MCF 10A (cell line): ENCODE data around the gene OR2M5. TPM values are rescaled to one million over a fixed set of nuclear protein-coding genes. Genes with fewer than 3 reads are reported as not detected.

Experiments
- BruUV-seq: library from RNA; stranded (reverse); fragments of 400-500 nt; replicated peaks from 2 replicates; lab custom pipeline; 2021; lab: Mats Ljungman, UMichigan
- CTCF ChIA-PET: fragments of 300-600 bp; sonication (Branson Sonifier 250); formaldehyde crosslinking; extraction: SDS; loops from one replicate; lab custom pipeline; 2021; ENCODE audit warnings: antibody characterized with exemption, inconsistent platforms; lab: Yijun Ruan, JAX
- POLR2A ChIA-PET: fragments of 300-600, 350-650 bp; sonication (Branson Sonifier 250); formaldehyde crosslinking; extraction: SDS; loops from one replicate; lab custom pipeline; 2020; ENCODE audit warnings: antibody characterized with exemption, inconsistent platforms; lab: Yijun Ruan, JAX
- DNase-seq: peaks from one replicate; pipeline ENCODE4 v3.0.0-alpha.2; 2018; ENCODE audit not compliant: unreplicated experiment
- H3K27ac Mint-ChIP-seq: one replicate; pipeline ENCODE4 v1.8.0; 2022; ENCODE audit warnings: mild to moderate bottlenecking, low read depth, mixed read lengths; ENCODE audit not compliant: unreplicated experiment
- H3K27me3 Mint-ChIP-seq: one replicate; pipeline ENCODE4 v1.8.0; 2022; ENCODE audit warnings: mixed read lengths; ENCODE audit not compliant: insufficient read depth, unreplicated experiment
- H3K36me3 Mint-ChIP-seq: one replicate; pipeline ENCODE4 v1.8.0; 2022; ENCODE audit warnings: mild to moderate bottlenecking, moderate library complexity, mixed read lengths; ENCODE audit not compliant: insufficient read depth, unreplicated experiment
- H3K4me1 Mint-ChIP-seq: one replicate; pipeline ENCODE4 v1.8.0; 2022; ENCODE audit warnings: mixed read lengths; ENCODE audit not compliant: insufficient read depth, unreplicated experiment
- H3K4me3 Mint-ChIP-seq: one replicate; pipeline ENCODE4 v1.8.0; 2022; ENCODE audit warnings: mild to moderate bottlenecking, moderate library complexity, mixed read lengths; ENCODE audit not compliant: unreplicated experiment
- H3K9me3 Mint-ChIP-seq: one replicate; pipeline ENCODE4 v1.8.0; 2022; ENCODE audit warnings: mixed read lengths; ENCODE audit not compliant: unreplicated experiment
- intact Hi-C: fragments of 100-400 bp; cut with micrococcal nuclease; formaldehyde crosslinking; loops from 2 replicates; pipeline ENCODE4 v1.14.1; 2022
- total RNA-seq: library from RNA; stranded (reverse); gene quantifications from 2 replicates; pipeline ENCODE4 v1.2.3, GENCODE V29; 2022
- TF ChIP-seq, protein P1 (sequence below): fragments of 200-600 bp; IDR thresholded peaks from one replicate; pipeline ENCODE4 v1.8.0; 2022; ENCODE audit warnings: antibody characterized with exemption, mild to moderate bottlenecking; ENCODE audit not compliant: unreplicated experiment

Gene OR2M5
- total RNA-seq, 1 experiment from 2014 or later = not detected

DNA sequence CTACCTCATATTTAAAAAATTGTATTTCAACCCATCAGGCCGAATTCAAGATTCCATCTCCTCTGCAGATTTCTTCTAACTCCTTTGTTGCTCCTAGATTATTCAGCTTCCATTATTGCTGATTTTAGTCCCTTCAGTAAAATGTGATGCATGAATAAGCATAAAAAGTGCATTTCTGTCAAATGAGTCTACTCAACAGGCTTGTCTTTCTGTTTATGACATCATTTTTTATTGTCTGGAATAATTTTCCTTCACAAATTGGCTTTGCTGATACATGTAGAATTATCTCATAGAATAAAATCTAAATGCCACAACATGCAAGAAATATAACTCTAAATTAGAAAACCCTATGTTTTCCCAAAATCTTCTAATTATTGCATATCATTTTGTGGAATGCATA is 1.6 kb upstream of the OR2M5 start:
- no TSS peak for BruUV-seq

DNA sequence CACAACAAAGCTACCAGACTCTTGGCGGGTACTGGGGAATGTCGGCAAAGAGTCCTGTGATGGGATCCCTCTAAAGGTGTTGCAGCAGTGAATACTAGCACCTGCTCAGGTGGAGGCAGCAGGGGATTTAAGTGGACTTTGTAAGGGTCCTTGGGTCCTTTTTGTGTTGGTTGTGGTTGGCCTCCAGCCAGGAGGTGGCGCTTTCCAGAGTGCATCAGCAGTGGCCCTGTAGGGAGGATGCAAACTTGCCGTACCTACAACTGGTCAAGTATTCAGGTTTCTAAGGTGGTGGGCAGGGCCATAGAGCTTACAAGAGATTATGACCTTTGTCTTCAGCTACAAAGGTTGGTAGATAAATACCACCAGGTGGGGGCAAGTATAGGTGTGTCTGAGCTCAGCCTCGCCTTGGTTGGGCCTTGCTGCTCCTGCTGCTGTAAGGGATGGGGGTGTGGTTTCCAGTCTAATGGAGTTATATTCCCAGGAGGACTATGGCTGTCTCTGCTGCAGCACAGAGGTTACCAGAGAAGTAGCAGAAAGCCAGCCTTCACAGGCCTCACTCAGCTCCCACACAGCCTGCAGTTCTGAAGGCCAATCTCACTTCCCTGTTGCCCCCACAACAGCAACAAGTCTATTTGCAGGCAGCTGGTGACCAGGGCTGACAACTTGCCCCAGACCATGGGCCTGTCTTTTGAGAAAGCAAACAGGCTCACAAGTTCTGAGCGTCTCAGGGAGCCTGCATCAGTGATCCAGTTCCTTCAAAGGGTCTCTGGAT is 7.3 kb downstream of the OR2M5 start:
- Mint-ChIP-seq H3K4me1 (no peaks in the 10 kb centered on the region), H3K9me3 (peaks cover 8% of the 10 kb centered on the region), H3K27me3 (no peaks in the 10 kb centered on the region), H3K27ac (no peak overlapping the region), H3K36me3 (no peaks in the 10 kb centered on the region), H3K4me3 (no peak overlapping the region)
- DNase-seq = no peak
- POLR2A ChIA-PET = interaction anchor here (0.6 kb wide), 1 partner anchor 662 kb away, joined by 3 read pairs; no protein-coding TSS in a partner anchor
- intact Hi-C loops = no loop called here
- no TSS peak for BruUV-seq
- TF ChIP-seq, protein P1, sequence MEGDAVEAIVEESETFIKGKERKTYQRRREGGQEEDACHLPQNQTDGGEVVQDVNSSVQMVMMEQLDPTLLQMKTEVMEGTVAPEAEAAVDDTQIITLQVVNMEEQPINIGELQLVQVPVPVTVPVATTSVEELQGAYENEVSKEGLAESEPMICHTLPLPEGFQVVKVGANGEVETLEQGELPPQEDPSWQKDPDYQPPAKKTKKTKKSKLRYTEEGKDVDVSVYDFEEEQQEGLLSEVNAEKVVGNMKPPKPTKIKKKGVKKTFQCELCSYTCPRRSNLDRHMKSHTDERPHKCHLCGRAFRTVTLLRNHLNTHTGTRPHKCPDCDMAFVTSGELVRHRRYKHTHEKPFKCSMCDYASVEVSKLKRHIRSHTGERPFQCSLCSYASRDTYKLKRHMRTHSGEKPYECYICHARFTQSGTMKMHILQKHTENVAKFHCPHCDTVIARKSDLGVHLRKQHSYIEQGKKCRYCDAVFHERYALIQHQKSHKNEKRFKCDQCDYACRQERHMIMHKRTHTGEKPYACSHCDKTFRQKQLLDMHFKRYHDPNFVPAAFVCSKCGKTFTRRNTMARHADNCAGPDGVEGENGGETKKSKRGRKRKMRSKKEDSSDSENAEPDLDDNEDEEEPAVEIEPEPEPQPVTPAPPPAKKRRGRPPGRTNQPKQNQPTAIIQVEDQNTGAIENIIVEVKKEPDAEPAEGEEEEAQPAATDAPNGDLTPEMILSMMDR = no peak
- CTCF ChIA-PET = interaction anchor here (0.8 kb wide), 2 partner anchors 57 to 470 kb away, joined by 3 to 4 read pairs; no protein-coding TSS in a partner anchor

More for the DNA sequence above, 1.6 kb upstream of the OR2M5 start:
- peaks cover 47% of the 10 kb centered on the region for H3K4me1 Mint-ChIP-seq
- no peak for DNase-seq
- intact Hi-C loops = no loop called here
- TF ChIP-seq, protein P1 = no peak
- peaks cover 25% of the 10 kb centered on the region for H3K9me3 Mint-ChIP-seq
- peaks cover 7% of the 10 kb centered on the region for H3K36me3 Mint-ChIP-seq
- ChIA-PET CTCF (no interaction called here), POLR2A (no interaction called here)
- no peaks in the 10 kb centered on the region for H3K27me3 Mint-ChIP-seq
- H3K4me3 Mint-ChIP-seq = no peak overlapping the region
- H3K27ac Mint-ChIP-seq = no peak overlapping the region

DNA sequence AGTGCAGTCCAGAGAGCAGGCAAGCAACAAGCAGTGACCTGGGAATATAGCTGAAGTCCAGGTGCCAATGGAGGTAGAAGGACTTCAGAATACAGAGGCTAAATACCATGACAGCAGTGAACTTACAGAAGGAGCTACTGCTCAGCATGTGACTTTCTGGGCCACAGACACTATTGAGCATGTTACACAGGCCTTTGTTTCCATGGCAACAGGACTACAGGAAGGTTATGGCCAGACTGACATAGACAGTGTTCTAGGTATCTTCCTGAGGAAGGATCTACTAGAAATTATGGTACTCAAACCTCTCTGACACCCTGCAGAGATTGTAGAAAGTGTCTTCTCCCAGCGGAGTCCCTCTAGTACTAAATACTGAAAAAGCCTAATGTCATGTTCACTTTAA is 11.0 kb downstream of the OR2M5 start:
- intact Hi-C loops = no loop called here

GRCh38 chr1:248158758-248159157 is 13.8 kb downstream of the OR2M5 start:
- BruUV-seq = no TSS peak
- DNase-seq = no peak
- H3K27me3 Mint-ChIP-seq = no peaks in the 10 kb centered on the region
- no peak overlapping the region for H3K27ac Mint-ChIP-seq
- H3K4me1 Mint-ChIP-seq = no peaks in the 10 kb centered on the region
- CTCF ChIA-PET = interaction anchor here (0.6 kb wide), 1 partner anchor 75 kb away, joined by 3 read pairs; no protein-coding TSS in a partner anchor
- H3K36me3 Mint-ChIP-seq = no peaks in the 10 kb centered on the region
- POLR2A ChIA-PET = no interaction called here
- intact Hi-C loops = no loop called here
- H3K9me3 Mint-ChIP-seq = no peaks in the 10 kb centered on the region
- H3K4me3 Mint-ChIP-seq = no peak overlapping the region
- TF ChIP-seq, protein P1 = no peak

More for the DNA sequence above, 11.0 kb downstream of the OR2M5 start:
- TF ChIP-seq, protein P1 = no peak
- Mint-ChIP-seq H3K9me3 (no peaks in the 10 kb centered on the region), H3K27me3 (no peaks in the 10 kb centered on the region), H3K4me1 (no peaks in the 10 kb centered on the region), H3K4me3 (no peak overlapping the region), H3K27ac (no peak overlapping the region), H3K36me3 (no peaks in the 10 kb centered on the region)
- ChIA-PET CTCF (interaction anchor here (0.5 to 1.4 kb wide), 3 partner anchors 27 to 258 kb away, joined by 3 to 4 read pairs (median 3); no protein-coding TSS in a partner anchor), POLR2A (no interaction called here)
- BruUV-seq = no TSS peak
- no peak for DNase-seq
